ENCODE results near the gene CRLF1.
"Not testable (repeated sequence)": the region's sequence is repeated elsewhere in the genome, so short reads cannot be mapped to it uniquely, and the experiment has no call there.

The CRLF1 gene

GRCh38 chr19:18593367-18594095 is 13.1 kb downstream of the CRLF1 start:
- Histone ChIP-seq H3K27ac (ENCODE audit: low read depth, low read length) (no peak overlapping the region), H3K4me1 (ENCODE audit: control insufficient read depth in 5 of 5, insufficient read depth in 5 of 5, low read length in 5 of 5) (peaks cover 0 to 52% (median 37%) of the 10 kb centered on the region in 5 donors), H3K4me3 (ENCODE audit: low read depth in 1 of 5, low read length in 5 of 5) (no peak overlapping the region)

GRCh38 chr19:18592732-18593131 is 13.9 kb downstream of the CRLF1 start:
- peaks cover 0 to 10% (median 7%) of the 10 kb centered on the region in 5 donors for H3K36me3 ChIP-seq (ENCODE audit: control insufficient read depth in 5 of 5, insufficient read depth in 5 of 5, low read length in 5 of 5)
- H3K27me3 ChIP-seq (ENCODE audit: control insufficient read depth in 5 of 5, insufficient read depth in 4 of 5, low read length in 5 of 5); H3K27ac ChIP-seq (ENCODE audit: low read depth, low read length); H3K9ac ChIP-seq (ENCODE audit: low read length in 5 of 5); H3K4me3 ChIP-seq (ENCODE audit: low read depth in 1 of 5, low read length in 5 of 5); H3K9me3 ChIP-seq (ENCODE audit: control insufficient read depth in 5 of 5, low read length in 5 of 5): not testable (repeated sequence)
- H3K4me1 ChIP-seq (ENCODE audit: control insufficient read depth in 5 of 5, insufficient read depth in 5 of 5, low read length in 5 of 5): peaks cover 0 to 60% (median 45%) of the 10 kb centered on the region in 5 donors

More at GRCh38 chr19:18593367-18594095, 13.1 kb downstream of the CRLF1 start:
- Histone ChIP-seq H3K36me3 (ENCODE audit: control insufficient read depth in 5 of 5, insufficient read depth in 5 of 5, low read length in 5 of 5) (peaks cover 0 to 10% (median 7%) of the 10 kb centered on the region in 5 donors), H3K9me3 (ENCODE audit: control insufficient read depth in 5 of 5, low read length in 5 of 5) (no peaks in the 10 kb centered on the region), H3K9ac (ENCODE audit: low read length in 5 of 5) (no peak overlapping the region), H3K27me3 (ENCODE audit: control insufficient read depth in 5 of 5, insufficient read depth in 4 of 5, low read length in 5 of 5) (peaks cover 0 to 16% (median 11%) of the 10 kb centered on the region in 5 donors)

GRCh38 chr19:18591735-18592385 is 14.7 kb downstream of the CRLF1 start:
- Histone ChIP-seq H3K27ac (ENCODE audit: low read depth, low read length) (no peak overlapping the region), H3K9ac (ENCODE audit: low read length in 5 of 5) (no peak overlapping the region), H3K4me1 (ENCODE audit: control insufficient read depth in 5 of 5, insufficient read depth in 5 of 5, low read length in 5 of 5) (peaks cover 0 to 59% (median 47%) of the 10 kb centered on the region in 5 donors), H3K4me3 (ENCODE audit: low read depth in 1 of 5, low read length in 5 of 5) (no peak overlapping the region), H3K27me3 (ENCODE audit: control insufficient read depth in 5 of 5, insufficient read depth in 4 of 5, low read length in 5 of 5) (peaks cover 0 to 7% (median 2%) of the 10 kb centered on the region in 5 donors), H3K9me3 (ENCODE audit: control insufficient read depth in 5 of 5, low read length in 5 of 5) (no peaks in the 10 kb centered on the region), H3K36me3 (ENCODE audit: control insufficient read depth in 5 of 5, insufficient read depth in 5 of 5, low read length in 5 of 5) (peaks cover 0 to 10% (median 7%) of the 10 kb centered on the region in 5 donors)

GRCh38 chr19:18590273-18591272 is 16.0 kb downstream of the CRLF1 start:
- Histone ChIP-seq H3K27me3 (ENCODE audit: control insufficient read depth in 5 of 5, insufficient read depth in 4 of 5, low read length in 5 of 5) (peaks cover 0 to 4% (median 0%) of the 10 kb centered on the region in 5 donors), H3K9ac (ENCODE audit: low read length in 5 of 5) (no peak overlapping the region), H3K36me3 (ENCODE audit: control insufficient read depth in 5 of 5, insufficient read depth in 5 of 5, low read length in 5 of 5) (peaks cover 0 to 10% (median 7%) of the 10 kb centered on the region in 5 donors), H3K9me3 (ENCODE audit: control insufficient read depth in 5 of 5, low read length in 5 of 5) (no peaks in the 10 kb centered on the region), H3K27ac (ENCODE audit: low read depth, low read length) (no peak overlapping the region), H3K4me3 (ENCODE audit: low read depth in 1 of 5, low read length in 5 of 5) (peak overlapping the region in 1 of 5 donors; percentile 44), H3K4me1 (ENCODE audit: control insufficient read depth in 5 of 5, insufficient read depth in 5 of 5, low read length in 5 of 5) (peaks cover 0 to 57% (median 47%) of the 10 kb centered on the region in 5 donors)

GRCh38 chr19:18589380-18590272 is 17.0 kb downstream of the CRLF1 start:
- Histone ChIP-seq H3K27ac (ENCODE audit: low read depth, low read length) (peak overlapping the region; percentile 81), H3K36me3 (ENCODE audit: control insufficient read depth in 5 of 5, insufficient read depth in 5 of 5, low read length in 5 of 5) (peaks cover 0 to 10% (median 7%) of the 10 kb centered on the region in 5 donors), H3K4me1 (ENCODE audit: control insufficient read depth in 5 of 5, insufficient read depth in 5 of 5, low read length in 5 of 5) (peaks cover 0 to 51% (median 41%) of the 10 kb centered on the region in 5 donors)

GRCh38 chr19:18588611-18589379 is 17.8 kb downstream of the CRLF1 start, which contains the start of gene REX1BD:
Gene REX1BD (plus strand): TSS chr19:18588798. CDS start chr19:18588802, 4 bp downstream.
- Histone ChIP-seq H3K4me3 (ENCODE audit: low read depth in 1 of 5, low read length in 5 of 5) (peak within 1 kb of the TSS; percentile 74 to 91 (median 81)), H3K9me3 (ENCODE audit: control insufficient read depth in 5 of 5, low read length in 5 of 5) (no peaks in the 10 kb centered on the region), H3K9ac (ENCODE audit: low read length in 5 of 5) (peak within 1 kb of the TSS in 4 of 5 donors; percentile 69 to 81 (median 70)), H3K27me3 (ENCODE audit: control insufficient read depth in 5 of 5, insufficient read depth in 4 of 5, low read length in 5 of 5) (no peaks in the 10 kb centered on the region), H3K27ac (ENCODE audit: low read depth, low read length) (peak within 1 kb of the TSS; percentile 81), H3K36me3 (ENCODE audit: control insufficient read depth in 5 of 5, insufficient read depth in 5 of 5, low read length in 5 of 5) (peaks cover 0 to 10% (median 7%) of the 10 kb centered on the region in 5 donors), H3K4me1 (ENCODE audit: control insufficient read depth in 5 of 5, insufficient read depth in 5 of 5, low read length in 5 of 5) (peaks cover 0 to 45% (median 35%) of the 10 kb centered on the region in 5 donors)

More at GRCh38 chr19:18589380-18590272, 17.0 kb downstream of the CRLF1 start:
- no peaks in the 10 kb centered on the region for H3K9me3 ChIP-seq (ENCODE audit: control insufficient read depth in 5 of 5, low read length in 5 of 5)
- peak overlapping the region; percentile 74 to 91 (median 81) for H3K4me3 ChIP-seq (ENCODE audit: low read depth in 1 of 5, low read length in 5 of 5)
- peak overlapping the region in 4 of 5 donors; percentile 69 to 81 (median 70) for H3K9ac ChIP-seq (ENCODE audit: low read length in 5 of 5)
- no peaks in the 10 kb centered on the region for H3K27me3 ChIP-seq (ENCODE audit: control insufficient read depth in 5 of 5, insufficient read depth in 4 of 5, low read length in 5 of 5)

- Histone ChIP-seq H3K27ac (ENCODE audit: low read depth, low read length) (peak overlapping the region; percentile 81), H3K27me3 (ENCODE audit: control insufficient read depth in 5 of 5, insufficient read depth in 4 of 5, low read length in 5 of 5) (no peaks in the 10 kb centered on the region), H3K9me3 (ENCODE audit: control insufficient read depth in 5 of 5, low read length in 5 of 5) (no peaks in the 10 kb centered on the region), H3K36me3 (ENCODE audit: control insufficient read depth in 5 of 5, insufficient read depth in 5 of 5, low read length in 5 of 5) (peaks cover 0 to 10% (median 7%) of the 10 kb centered on the region in 5 donors), H3K4me1 (ENCODE audit: control insufficient read depth in 5 of 5, insufficient read depth in 5 of 5, low read length in 5 of 5) (peaks cover 0 to 42% (median 34%) of the 10 kb centered on the region in 5 donors), H3K9ac (ENCODE audit: low read length in 5 of 5) (peak overlapping the region in 4 of 5 donors; percentile 69 to 81 (median 70)), H3K4me3 (ENCODE audit: low read depth in 1 of 5, low read length in 5 of 5) (peak overlapping the region; percentile 65 to 91 (median 81))
These were observed 18.5 kb downstream of the CRLF1 start for GRCh38 chr19:18587962-18588610.

- peaks cover 0 to 10% (median 7%) of the 10 kb centered on the region in 5 donors for H3K36me3 ChIP-seq (ENCODE audit: control insufficient read depth in 5 of 5, insufficient read depth in 5 of 5, low read length in 5 of 5)
- H3K9ac ChIP-seq (ENCODE audit: low read length in 5 of 5): peak overlapping the region in 2 of 5 donors; percentile 23 to 71
- no peak overlapping the region for H3K27ac ChIP-seq (ENCODE audit: low read depth, low read length)
- H3K9me3 ChIP-seq (ENCODE audit: control insufficient read depth in 5 of 5, low read length in 5 of 5): no peaks in the 10 kb centered on the region
- no peaks in the 10 kb centered on the region for H3K27me3 ChIP-seq (ENCODE audit: control insufficient read depth in 5 of 5, insufficient read depth in 4 of 5, low read length in 5 of 5)
- peaks cover 0 to 42% (median 34%) of the 10 kb centered on the region in 5 donors for H3K4me1 ChIP-seq (ENCODE audit: control insufficient read depth in 5 of 5, insufficient read depth in 5 of 5, low read length in 5 of 5)
- H3K4me3 ChIP-seq (ENCODE audit: low read depth in 1 of 5, low read length in 5 of 5): no peak overlapping the region
These were observed 19.0 kb downstream of the CRLF1 start for GRCh38 chr19:18587561-18587960.

Measured in subcutaneous abdominal adipose tissue (tissue), 5 donors.